ENCODE measurements around the gene ZG16.
A peak's percentile ranks its signal among the peaks of the same experiment; 100 is the strongest.
"Not testable (repeated sequence)": the region's sequence is repeated elsewhere in the genome, so short reads cannot be mapped to it uniquely, and the experiment has no call there.

ZG16 gene

DNA sequence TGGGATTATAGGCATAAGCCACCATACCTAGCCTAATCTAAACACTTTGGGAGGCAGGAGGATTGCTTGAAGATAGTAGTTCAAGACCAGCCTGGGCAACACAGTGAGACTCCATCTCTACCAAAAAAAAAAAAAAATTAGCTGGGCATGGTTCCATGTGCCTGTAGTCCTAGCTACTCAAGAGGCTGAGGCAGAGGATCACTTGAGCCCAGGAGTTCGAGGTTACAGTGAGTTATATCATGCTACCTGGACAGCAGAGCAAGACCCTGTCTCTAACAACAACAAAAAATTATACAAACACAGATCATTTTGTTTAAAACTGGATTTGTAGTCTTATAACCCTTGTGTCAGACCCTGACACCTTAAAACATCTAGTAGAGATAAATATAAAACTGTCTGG, 24.5 kb upstream of the ZG16 start:
- DNase-seq: no peak

DNA sequence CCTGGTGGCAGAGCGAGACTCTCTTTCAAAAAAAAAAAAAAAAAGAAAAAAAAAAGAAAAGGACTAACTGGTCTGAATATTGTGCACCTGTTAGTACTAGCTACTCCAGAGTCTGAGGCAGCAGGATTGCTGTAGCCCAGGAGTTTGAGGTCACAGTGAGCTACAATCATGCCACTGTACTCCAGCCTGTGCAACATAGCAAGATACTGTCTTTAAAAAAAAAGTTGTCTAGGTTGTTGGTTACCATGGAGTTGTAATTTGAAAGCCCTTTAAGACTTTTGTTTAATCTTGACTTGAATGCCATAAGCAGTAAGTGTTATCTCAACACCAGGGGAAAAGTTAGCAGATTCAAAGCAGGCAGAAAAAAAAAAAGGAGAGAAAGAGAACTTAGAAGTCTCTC, 21.4 kb upstream of the ZG16 start:
- no peak for DNase-seq

DNA sequence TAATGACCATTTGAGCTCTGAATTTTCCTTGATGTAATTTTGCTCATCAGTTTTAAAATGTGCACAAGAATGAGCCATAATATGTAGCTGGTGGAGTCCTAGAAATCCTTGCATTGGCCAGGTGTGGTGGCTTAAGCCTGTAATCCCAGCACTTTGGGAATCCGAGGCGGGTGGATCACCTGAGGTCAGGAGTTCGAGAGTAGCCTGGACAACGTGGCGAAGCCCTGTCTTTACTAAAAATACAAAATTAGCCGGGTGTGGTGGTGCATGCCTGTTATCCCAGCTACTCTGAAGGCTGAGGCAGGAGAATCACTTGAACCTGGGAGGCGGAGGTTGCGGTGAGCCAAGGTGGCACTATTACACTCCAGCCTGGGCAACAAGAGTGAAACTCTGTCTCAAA, 21.0 kb upstream of the ZG16 start:
- DNase-seq: not testable (repeated sequence)

DNA sequence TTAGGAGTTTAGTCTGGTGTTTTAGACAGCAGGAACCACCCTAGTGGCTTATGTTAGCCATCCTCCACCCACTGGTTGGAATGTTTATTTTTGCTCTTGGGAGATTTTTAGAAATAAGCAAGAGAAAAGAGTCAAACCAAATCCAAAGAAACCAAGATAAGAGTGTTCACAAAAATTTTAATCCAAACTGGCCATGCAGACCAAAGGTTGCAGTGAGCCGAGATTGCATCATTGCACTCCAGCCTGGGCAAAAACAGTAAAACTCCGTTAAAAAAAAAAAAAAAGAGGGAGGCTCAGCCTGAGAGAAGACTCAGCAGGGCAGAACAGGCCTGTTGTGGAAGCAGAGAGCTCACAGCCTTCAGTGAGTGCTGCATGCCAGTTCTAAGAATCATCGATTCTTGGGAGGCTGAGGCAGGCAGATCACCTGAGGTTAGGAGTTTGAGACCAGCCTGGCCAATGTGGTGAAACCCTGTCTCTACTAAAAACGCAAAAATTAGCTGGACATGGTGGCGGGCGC, 20.0 kb upstream of the ZG16 start:
- DNase-seq: no peak

DNA sequence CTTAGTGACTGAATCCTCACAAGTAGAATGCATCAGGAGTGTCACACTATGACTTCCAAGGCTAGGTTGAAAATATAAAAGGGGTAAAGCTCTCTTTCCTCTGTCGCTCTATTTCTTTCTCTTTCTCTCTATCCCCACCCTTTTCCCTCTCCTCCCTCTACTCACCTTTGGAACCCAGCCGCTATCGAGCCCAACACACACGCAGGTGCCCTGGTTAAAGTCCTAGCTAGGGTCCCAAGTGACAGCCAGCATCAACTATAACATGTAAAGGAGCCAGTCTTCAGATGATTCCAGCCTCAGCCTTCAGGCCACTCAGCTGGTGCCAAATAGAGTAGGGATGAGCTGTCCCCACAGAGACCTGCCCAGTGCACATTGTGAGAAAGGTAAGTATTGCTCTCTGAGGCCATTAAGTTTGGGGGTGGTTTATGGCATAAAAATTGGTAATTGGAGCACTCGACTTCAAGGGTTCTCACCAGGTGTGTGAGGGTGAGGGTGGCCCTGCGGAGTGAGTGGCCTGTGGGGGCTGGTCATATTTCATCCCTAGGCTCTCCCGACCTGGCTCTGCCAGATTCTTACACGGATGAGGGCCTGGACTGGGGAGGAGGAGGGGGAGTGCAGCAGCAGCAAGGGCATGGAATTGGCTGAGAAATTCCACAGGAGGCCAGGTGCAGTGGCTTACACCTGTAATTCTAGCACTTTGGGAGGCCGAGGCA, 17.3 kb upstream of the ZG16 start:
- no peak for DNase-seq

DNA sequence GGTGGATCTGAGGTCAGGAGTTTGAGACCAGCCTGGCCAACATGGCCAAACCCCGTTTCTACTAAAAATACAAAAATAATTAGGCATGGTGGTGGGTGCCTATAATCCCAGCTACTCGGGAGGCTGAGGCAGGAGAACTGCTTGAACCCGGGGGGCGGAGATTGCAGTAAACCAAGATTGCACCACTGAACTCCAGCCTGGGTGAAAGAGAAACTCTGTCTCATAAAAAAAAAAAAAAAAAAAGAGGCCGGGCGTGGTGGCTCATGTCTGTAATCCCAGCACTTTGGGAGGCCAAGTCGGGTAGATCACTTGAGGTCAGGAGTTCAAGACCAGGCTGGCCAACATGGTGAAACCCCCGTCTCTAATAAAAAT, 16.8 kb upstream of the ZG16 start:
- DNase-seq: not testable (repeated sequence)

DNA sequence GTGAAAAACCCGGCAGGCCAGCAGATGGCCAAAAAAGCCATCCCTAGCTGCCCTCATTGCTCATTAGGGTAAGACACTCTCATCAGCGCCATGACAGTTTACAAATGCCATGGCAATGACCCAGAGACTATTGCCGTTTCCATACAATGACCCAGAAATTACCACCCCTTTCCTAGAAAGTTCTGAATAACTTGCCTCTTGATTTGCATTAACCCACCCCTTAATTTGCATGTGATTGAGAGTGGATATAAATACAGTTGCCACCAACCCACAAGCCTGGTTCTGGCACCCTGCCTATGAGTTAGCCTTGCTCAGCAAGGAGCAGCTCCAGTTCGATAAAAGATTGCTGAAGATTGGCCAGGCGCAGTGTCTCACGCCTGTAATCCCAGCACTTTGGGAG, 16.2 kb upstream of the ZG16 start:
- DNase-seq: no peak

DNA sequence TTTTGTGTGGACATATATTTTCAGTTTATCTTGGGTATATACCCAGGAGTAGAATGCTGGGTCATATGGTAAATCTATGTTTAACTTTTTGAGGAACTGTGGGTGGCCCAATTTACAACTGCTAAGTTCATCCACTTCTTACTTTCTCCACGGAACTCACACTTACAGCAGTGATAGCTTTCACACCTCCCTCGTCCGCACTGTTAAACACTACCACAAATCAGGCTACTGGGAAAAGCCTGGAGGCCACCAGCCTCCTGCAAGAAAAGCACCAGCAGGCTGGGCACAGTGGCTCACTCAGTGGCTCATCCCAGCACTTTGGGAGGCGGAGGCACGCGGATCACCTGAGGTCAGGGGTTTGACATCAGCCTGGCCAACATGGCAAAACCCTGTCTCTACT, 14.7 kb upstream of the ZG16 start:
- no peak for DNase-seq

DNA sequence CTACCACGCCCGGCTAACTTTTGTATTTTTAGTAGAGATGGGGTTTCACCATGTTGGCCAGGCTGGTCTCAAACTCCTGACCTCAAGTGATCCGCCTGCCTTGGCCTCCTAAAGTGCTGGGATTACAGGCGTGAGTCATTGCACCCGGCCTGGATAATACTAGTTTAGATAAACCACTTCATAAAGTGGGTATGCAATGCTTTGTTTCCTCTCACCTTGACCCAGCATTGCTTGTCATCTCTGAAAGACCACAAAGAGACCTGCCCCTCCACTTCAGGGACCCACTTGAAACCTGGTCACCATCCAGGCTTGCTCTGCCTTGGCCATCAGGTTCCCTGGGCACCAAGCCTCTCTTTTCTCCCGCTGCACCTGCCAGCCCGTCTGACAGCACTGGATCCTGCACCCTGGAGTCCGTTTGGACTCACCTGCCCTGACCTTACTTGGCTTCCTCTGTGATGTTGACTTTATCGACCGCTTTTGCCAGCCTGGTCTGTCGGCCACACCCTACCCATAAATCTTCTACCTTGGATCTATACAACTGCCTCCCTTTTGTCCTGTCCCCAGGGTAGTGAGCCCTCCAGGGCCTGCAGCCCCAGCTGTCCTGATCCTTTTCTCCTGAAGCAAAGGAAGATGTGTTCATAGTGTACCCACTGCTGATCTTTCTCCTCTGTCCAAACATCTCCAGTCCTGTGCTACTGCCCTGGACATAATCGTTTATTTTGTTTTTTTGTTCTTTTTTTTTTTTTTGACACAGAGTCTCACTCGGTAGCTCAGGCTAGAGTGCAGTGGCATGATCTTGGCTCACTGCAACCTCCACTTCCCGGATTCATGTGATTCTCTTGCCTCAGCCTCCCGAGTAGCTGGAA, 12.7 kb upstream of the ZG16 start:
- no peak for DNase-seq

DNA sequence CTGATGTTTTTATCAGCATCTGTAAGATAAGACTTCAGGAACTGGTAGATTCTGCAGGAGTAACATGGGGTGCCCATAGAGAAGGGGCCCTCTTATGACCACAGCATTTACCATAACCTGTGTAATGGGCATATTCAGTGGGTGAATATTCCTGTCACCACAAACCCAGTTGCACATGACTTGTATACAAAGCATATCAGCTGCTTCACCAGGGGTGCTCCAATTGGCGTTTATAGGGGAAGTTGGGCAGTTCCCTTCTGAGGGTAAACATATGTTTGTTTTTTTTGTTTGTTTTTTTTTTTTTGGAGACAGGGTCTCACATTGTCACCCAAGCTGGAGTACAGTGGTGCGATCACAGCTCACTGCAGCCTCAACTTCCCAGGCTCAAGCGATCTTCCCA, 11.5 kb upstream of the ZG16 start:
- DNase-seq: no peak

DNA sequence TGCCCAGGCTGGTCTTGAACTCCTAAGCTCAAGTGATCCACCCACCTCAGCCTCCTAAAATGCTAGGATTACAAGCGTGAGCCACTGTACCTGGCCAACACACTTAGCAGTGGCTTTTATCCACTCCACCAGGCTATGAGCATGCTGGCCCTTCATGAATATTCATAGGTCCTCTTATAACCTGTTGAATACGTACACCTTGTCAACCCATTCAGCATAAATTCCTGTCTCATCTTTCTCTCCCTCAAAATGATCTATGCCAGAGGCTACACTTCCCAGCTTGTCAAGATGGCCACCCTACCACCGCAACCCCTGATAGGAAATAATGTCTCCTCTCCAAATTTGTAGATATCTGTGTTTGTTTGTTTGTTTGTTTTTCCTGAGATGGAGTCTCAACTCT, 11.0 kb upstream of the ZG16 start:
- no peak for DNase-seq

DNA sequence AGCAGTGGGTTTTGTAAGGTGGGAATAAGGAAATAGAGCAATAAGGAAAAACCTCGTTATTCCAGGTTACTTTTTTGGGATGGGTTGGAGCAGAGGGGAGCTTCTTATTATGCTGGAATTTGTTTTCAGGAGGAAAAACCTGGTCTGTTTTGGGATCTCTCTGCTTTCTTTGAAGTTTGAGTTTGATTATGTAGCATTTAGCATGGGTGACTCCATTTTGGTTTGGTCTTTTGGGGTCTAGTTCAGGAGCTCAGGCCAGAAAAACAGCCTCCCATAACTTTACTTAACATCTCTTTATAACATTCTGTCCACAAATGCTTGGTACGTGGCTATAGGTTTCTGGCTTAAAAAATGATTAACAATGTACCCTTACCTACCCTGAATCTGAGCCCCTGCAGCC, 8.5 kb upstream of the ZG16 start:
- no peak for DNase-seq

DNA sequence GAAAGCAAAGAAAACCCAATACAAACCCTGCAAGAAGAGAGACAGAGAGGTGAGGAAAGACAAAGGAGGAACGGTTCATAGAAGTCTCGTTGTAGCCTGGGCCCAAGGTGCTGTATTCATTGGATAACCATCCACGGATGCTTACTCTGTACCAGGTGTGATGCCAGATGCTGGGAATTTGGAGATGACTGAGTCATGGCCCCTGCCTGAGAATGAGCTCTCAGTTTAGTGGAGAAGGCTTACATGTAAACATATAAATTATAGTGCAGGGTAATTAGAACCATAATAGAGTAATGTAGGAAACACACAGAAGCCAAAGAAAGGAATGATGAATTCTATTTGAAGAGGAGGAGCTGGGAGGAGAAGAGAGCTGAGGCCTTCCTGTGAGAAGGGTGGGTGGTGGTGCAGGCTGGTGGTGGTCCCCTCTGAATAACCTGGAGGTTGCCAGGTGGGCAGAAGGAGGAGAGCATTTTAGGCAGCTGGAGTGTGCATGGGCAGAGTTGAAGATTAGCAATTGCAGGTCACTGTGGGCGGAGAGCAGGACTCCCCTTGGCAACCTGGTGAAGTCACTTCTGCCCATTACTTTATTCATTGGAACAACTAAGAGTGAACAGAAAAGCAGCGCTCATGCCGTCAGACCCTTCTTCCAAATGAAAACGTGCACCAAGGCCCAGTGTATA, 7.7 kb upstream of the ZG16 start:
- no peak for DNase-seq

DNA sequence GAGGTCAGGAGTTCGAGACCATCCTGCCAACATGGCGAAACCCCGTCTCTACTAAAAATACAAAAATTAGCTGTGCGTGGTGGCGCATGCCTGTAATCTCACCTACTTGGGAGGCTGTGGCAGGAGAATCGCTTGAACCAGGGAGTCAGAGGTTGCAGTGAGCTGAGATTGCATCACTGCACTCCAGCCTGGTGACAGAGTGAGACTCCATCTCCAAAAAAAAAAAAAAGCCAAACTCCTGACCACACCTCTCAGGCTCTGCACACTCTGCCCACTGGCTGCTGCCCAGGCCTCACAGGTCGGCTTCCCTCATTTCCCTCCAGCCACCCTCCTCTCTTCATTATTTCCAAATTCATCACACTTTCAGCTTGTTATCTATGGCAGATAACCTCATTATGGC, 5.7 kb upstream of the ZG16 start:
- DNase-seq: not testable (repeated sequence)

DNA sequence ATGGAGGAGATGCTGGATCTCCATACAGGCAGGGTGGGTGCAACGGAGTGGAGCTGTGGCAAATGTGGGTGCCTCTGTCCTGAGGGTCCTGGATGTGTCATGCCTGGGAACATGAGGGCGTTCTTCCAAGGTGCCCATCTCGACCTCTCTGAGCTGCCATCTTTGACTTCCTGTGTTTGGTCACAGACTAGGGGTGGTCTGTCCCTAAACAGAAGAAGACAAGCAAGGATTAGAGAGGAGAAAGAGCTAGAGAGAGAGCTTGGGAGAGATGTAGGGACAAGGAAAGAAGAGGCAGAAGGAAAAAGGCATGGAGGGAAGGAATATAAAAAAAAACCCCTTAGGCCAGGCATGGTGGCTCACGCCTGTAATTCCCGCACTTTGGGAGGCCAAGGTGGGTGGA, 3.3 kb upstream of the ZG16 start:
- DNase-seq: no peak

DNA sequence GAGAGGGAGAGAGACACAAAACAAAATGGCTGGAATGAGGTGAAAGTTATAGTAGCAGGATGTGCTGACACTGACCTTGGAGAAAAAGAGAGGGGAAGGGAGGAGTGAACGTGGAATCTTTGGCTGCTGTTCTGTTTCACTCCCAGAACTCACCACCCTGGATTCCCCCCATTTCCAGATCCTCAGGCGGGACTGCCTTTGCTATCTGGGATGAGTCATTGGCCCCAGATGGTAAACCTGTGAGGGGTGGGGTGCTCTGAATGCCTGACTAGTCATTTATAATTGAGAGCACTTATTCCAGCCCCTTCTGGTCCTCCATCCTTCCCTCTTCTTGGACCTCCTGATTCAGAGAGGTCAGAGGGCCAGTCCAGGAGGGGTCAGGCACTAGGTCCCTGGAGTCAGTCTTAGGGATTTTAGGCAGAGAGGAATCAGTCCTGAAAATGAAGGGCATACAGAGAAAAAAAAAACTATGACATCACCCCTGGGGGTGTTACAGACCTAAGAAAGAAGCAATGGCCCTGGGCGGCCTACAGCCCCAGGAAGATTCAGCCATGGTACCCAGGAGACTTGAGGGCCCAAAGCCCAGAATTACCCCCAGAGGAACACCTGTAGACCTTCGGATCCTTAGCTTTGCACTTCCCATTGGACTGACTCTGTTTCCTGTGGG, 2.2 kb upstream of the ZG16 start:
- DNase-seq: no peak

DNA sequence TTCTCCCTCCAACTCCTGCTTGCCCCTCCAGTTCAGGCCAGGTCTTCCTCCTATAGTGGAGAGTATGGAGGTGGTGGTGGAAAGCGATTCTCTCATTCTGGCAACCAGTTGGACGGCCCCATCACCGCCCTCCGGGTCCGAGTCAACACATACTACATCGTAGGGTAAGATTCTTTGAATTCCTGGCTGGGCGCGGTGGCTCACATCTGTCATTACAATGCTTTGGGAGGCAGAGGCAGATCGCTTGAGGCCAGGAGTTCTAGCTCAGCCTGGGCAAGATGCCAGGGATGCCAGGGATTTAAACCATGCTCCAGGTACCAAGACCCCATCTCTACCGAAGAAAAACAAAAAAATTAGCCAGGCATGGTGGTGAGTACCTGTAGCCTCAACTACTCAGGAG, 1.4 kb downstream of the ZG16 start:
- DNase-seq: no peak

DNA sequence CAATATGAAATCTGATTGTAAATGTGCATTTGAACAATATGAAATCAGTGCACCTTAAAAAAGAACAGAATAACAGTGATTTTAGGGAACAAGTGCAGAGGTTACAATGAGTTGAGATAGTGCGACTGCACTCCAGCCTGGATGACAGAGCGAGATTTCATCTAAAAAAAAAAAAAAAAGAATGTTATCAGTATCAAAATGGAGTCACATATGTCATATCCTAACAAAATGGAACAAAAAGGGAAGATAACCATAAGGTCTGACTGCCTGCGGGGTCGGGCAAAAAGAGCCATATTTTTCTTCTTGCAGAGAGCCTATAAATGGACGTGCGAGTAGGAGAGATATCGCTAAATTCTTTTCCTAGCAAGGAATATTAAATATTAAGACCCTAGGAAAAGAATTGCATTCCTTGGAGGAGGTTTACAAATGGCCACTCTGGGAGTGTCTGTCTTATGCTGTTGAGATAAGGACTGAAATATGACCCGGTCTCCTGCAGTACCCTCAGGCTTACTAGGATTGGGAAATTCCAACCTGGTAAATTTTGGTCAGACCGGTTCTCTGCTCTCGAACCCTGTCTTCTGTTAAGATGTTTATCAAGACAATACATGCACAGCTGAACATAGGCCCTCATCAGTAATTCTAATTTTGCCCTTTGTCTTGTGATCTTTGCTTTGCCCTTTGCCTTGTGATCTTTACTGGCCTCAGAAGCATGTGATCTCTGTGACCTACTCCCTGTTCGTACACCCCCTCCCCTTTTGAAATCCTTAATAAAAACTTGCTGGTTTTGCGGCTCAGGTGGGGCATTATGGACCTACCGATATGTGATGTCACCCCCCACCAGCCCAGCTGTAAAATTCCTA, 5.3 kb downstream of the ZG16 start:
- DNase-seq: not testable (repeated sequence)

DNA sequence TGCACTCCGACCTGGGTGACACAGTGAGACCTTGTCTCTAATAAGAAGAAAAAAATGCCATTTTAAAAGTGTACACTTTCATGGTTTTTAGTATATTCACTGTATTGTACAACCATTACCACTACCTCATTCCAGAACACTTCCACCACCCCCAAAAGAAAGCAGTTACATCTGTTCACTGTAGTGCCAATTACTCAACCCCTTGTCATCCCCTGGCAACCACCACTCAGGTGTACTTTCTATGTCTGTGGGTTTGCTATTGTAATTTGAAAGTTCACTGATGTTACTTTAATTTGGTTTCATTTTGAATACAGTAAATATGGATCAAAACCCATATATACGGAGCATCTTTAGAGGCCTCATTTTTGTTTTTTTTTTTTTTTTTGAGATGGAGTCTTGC, 6.1 kb downstream of the ZG16 start:
- no peak for DNase-seq

DNA sequence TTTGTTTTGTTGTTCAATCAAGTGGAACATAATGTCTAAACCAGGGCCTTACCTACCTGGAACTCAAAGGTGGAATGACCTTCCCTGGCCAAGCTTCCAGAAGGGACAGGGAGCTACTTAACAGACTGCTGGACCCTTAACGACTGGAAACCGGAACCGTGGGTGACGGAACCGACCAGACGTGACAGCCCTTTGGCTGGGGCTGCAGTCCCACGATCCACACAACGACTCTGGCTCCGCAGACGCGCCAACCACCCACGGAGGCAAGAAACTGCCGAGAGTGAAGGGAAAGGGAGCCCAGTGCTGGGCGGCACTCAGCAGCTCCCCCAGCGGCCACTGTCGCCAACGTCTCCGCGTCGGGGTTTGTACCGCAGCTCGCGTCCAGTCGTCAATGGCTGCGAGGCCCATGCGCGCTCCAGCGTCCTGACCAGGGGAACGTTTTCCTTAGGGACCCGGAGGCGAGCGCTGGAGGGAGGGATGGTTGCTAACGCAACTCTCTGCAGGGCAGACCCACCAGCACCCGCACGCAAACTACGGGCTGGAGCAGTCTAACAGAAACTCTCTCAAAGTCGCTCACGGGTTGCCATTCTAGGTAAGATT, 6.9 kb downstream of the ZG16 start:
- DNase-seq: peak; percentile 72

DNA sequence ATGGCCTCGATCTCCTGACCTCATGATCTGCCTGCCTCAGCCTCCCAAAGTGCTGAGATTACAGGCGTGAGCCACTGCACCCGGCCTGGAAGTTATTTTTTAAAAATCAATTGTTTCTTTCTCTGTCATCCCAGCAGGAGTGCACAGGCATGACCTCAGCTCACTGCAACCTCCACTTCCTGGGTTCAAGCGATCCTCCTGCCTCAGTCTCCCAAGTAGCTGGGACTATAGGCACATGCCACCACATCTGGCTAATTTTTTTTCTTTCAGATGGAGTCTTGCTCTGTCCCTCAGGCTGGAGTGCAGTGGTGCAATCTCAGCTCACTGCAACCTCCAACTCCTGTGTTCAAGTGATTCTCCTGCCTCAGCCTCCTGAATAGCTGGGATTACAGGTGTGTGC, 9.1 kb downstream of the ZG16 start:
- not testable (repeated sequence) for DNase-seq

DNA sequence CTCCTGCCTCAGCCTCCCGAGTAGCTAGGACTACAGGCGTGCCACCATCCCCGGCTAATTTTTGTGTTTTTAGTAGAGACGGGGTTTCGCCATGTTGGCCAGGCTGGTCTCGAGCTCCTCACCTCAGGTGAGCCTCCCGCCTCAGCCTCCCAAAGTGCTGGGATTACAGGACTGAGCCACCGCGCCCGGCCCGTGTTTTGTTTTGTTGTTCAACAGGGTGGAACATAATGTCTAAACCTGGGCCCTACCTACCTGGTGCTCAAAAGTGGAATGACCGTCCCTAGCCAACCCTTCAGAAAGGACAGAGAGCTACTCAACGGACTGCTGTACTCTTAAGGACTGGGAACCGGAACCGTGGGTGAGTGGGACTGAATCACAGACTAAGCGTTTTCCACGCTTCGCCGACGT, 11.7 kb downstream of the ZG16 start:
- DNase-seq: no peak

All from activated effector memory CD4-positive, alpha-beta T cell treated with Interleukin-2 at 50 U/mL for 16 hours (primary cell).